HFFc6 (cell line): ENCODE results near the gene GBX2. TPM values are rescaled to one million over a fixed set of nuclear protein-coding genes. Genes with fewer than 3 reads are reported as not detected.

ENCODE experiments used
- DNase-seq: peaks from one replicate; pipeline ENCODE4 v3.0.0-alpha.2; 2018
- H3K27ac Mint-ChIP-seq: 2 replicates; pipeline ENCODE4 v1.8.0; 2020; ENCODE audit warnings: mild to moderate bottlenecking, mixed read lengths
- H3K27me3 Mint-ChIP-seq: 2 replicates; pipeline ENCODE4 v1.8.0; 2021; ENCODE audit warnings: mild to moderate bottlenecking, moderate library complexity, mixed read lengths; ENCODE audit not compliant: insufficient read depth
- H3K36me3 Mint-ChIP-seq: 2 replicates; pipeline ENCODE4 v1.8.0; 2021; ENCODE audit warnings: low read depth, mixed read lengths
- H3K4me1 Mint-ChIP-seq: 2 replicates; pipeline ENCODE4 v1.8.0; 2020; ENCODE audit warnings: low read depth, mixed read lengths
- H3K4me3 Mint-ChIP-seq: 2 replicates; pipeline ENCODE4 v1.8.0; 2020; ENCODE audit warnings: mild to moderate bottlenecking, moderate library complexity, mixed read lengths
- H3K9me3 Mint-ChIP-seq: 2 replicates; pipeline ENCODE4 v1.8.0; 2020; ENCODE audit warnings: mild to moderate bottlenecking, mixed read lengths
- total RNA-seq, 6 experiments: library from RNA; stranded (reverse); fragmentation: NEBNext Ultra II Directional; extraction: Animal tissue kit (Norgen Biotek cat#: 25700); gene quantifications; 2 replicates in 1 of 6; 3 replicates in 5 of 6; pipeline ENCODE4 v1.2.3, GENCODE V29; 2021
- TF ChIP-seq, protein P1 (sequence below): fragments of 200-600 bp; sonication (generic); IDR thresholded peaks from 2 replicates; pipeline ENCODE4 v1.5.0; 2021; ENCODE audit warnings: antibody characterized with exemption, mild to moderate bottlenecking

The GBX2 gene
- total RNA-seq, 6 experiments from 2014 or later: not detected

DNA sequence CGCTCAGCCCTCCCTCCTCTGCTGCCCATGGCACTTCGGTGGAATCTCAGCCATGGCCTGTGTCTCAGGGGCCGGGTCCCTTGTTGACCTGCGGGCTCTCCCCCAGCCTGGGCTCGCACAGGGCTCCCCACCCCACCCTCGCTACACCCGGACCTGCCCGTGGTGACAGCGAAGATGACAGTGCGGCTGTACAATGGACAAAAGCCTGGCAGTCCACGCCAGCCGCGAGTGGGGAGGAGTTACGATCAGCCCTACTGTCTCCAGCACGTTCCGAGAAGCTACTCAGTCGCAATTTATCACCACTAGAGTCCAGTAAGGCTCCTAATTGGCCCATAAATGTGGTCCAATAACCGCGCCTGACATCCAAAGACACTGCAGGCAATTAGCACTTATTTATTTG is 31.6 kb downstream of the GBX2 start:
- H3K4me3 Mint-ChIP-seq: no peak overlapping the region
- H3K36me3 Mint-ChIP-seq: peaks cover 6% of the 10 kb centered on the region

DNA sequence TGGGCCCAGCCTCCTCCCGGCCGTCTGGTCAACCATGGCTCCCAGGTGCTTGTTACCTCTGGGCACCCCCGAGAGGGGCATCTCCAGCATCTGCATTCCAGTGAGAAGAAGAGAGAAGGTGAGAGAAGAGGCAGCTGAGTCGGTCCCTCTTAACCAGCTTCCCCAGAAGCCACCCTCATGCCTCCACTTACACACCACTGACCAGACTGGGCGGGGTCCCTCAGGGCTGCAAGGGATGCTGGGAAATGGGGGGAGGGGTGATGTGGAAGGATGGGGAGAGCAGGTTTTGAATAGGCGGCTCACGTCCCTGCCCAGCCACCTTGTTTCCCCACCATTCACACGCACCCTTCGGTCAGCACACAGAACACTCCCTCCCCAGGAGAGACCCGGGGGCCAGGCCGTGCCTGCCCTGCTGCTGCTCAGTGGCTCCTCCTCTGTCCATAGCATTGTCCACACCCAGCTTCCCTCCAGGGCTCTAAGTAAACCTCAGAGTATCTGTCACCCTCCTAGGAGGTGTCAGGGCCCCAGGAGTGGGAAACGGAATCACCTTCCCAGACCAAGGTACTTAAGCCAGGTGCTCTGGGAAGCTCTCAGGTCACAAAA is 34.7 kb downstream of the GBX2 start:
- TF ChIP-seq, protein P1, sequence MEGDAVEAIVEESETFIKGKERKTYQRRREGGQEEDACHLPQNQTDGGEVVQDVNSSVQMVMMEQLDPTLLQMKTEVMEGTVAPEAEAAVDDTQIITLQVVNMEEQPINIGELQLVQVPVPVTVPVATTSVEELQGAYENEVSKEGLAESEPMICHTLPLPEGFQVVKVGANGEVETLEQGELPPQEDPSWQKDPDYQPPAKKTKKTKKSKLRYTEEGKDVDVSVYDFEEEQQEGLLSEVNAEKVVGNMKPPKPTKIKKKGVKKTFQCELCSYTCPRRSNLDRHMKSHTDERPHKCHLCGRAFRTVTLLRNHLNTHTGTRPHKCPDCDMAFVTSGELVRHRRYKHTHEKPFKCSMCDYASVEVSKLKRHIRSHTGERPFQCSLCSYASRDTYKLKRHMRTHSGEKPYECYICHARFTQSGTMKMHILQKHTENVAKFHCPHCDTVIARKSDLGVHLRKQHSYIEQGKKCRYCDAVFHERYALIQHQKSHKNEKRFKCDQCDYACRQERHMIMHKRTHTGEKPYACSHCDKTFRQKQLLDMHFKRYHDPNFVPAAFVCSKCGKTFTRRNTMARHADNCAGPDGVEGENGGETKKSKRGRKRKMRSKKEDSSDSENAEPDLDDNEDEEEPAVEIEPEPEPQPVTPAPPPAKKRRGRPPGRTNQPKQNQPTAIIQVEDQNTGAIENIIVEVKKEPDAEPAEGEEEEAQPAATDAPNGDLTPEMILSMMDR: no peak
- Mint-ChIP-seq H3K9me3 (peaks cover 4% of the 10 kb centered on the region; the same call in 1 of the 2 replicates), H3K4me3 (no peak overlapping the region), H3K36me3 (peaks cover 6% of the 10 kb centered on the region), H3K27ac (no peak overlapping the region), H3K27me3 (peaks cover 4% of the 10 kb centered on the region), H3K4me1 (no peaks in the 10 kb centered on the region)
- no peak for DNase-seq

More for the DNA sequence above, 31.6 kb downstream of the GBX2 start:
- no peak for DNase-seq
- Mint-ChIP-seq H3K9me3 (peaks cover 4% of the 10 kb centered on the region; the same call in 1 of the 2 replicates), H3K27ac (no peak overlapping the region), H3K27me3 (peaks cover 5% of the 10 kb centered on the region; the same call in 1 of the 2 replicates), H3K4me1 (no peaks in the 10 kb centered on the region)
- TF ChIP-seq, protein P1: no peak

DNA sequence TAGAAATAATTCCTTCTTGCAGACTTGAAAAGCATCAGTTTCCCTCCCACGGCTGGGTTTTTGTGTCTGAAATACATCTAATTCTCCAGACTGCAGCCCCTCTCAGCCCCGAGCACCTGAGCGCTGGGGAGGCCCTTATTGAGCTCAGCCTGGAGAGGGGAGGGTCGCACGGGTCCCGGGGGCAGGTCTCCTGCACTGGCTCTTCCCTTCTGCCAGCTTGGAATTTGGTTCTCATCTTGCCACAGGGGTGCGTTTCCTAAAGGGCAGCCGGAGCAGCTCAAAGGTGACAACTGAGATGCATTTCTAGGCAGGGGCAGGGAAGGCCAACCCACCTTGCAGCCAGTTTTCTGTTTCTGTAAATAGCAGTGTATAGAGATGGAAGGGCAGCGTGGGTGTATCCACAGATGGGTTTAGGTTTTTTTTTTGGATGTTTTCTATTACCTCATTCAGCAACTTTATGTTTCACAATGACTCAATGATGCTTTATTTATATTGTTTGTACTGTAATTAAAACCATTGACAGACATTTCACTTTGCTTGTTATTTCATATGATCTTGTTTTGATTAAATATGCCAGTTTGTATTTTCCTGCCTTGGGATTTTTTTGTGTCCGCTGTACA is 37.0 kb downstream of the GBX2 start:
- Mint-ChIP-seq H3K4me3 (no peak overlapping the region), H3K27me3 (peaks cover 4% of the 10 kb centered on the region), H3K4me1 (no peaks in the 10 kb centered on the region), H3K9me3 (peaks cover 4% of the 10 kb centered on the region; the same call in 1 of the 2 replicates), H3K27ac (no peak overlapping the region), H3K36me3 (peaks cover 6% of the 10 kb centered on the region)
- TF ChIP-seq, protein P1: no peak
- no peak for DNase-seq

DNA sequence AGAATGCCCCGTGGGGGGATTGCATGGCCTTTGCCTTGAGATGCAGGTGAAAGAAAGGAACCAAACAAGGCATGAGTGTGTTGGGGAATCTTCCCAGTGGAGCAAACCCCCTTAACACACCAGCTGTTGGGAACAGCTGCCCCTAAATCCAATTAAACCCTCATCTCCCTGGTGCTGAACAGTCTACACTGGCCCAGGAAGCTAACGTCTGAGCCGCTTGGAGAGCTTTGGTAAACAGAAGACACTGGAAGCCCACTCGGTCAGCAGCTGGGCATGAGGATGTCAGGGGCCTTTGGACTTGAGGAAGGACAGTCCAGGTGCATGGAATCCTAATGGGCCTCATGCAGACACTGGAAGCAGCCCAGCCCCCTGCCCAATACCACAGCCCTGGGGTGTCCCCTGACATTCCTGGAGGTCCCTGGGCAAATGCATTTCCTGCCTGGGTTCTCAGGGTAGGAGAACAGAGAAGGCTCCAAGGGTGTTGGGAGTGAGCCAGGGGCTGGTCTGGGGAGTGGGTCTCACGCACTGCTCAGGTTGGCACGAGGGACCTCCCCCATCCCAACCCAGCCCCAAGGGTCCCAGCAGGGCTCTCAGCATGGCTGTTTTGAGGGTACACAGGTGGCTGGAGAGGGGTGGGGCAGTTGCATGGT is 37.7 kb downstream of the GBX2 start:
- H3K4me1 Mint-ChIP-seq: no peaks in the 10 kb centered on the region
- DNase-seq: no peak
- peaks cover 7% of the 10 kb centered on the region for H3K36me3 Mint-ChIP-seq
- H3K9me3 Mint-ChIP-seq: peaks cover 4% of the 10 kb centered on the region; the same call in 1 of the 2 replicates
- TF ChIP-seq, protein P1: no peak
- no peak overlapping the region for H3K4me3 Mint-ChIP-seq
- H3K27ac Mint-ChIP-seq: no peak overlapping the region
- peaks cover 4% of the 10 kb centered on the region for H3K27me3 Mint-ChIP-seq

DNA sequence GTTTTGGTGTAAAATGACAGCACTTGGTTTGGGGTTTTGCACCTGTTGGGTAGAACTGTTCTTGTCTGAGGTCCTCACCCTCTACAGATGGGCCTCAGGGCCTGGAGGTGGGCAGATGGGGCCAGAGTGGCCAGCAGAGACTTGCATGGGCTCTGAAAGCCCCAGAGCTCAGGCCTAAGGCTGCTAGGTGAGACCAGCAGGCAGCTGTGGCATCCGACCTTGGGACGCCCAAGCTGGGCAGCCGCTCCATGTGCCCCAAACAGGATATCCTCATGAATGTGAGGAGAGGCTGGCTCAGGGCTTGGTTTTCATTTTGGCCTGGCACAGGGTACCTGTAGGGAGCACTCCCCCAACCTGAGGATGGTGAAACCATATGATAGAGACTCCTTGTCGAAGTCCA is 38.3 kb downstream of the GBX2 start:
- Mint-ChIP-seq H3K4me3 (no peak overlapping the region), H3K27me3 (peaks cover 4% of the 10 kb centered on the region), H3K9me3 (peaks cover 4% of the 10 kb centered on the region; the same call in 1 of the 2 replicates), H3K4me1 (no peaks in the 10 kb centered on the region), H3K27ac (no peak overlapping the region), H3K36me3 (peaks cover 12% of the 10 kb centered on the region)
- DNase-seq: no peak
- TF ChIP-seq, protein P1: no peak
